Cortex of kidney (tissue), 1 donor: ENCODE measurements around the gene FAM53A.
"Not testable (repeated sequence)": the region's sequence is repeated elsewhere in the genome, so short reads cannot be mapped to it uniquely, and the experiment has no call there.

ENCODE experiments used
- DNase-seq: peaks from one replicate; lab custom pipeline; 2025; lab: John Stamatoyannopoulos, UW

The FAM53A gene

GRCh38 chr4:1622956-1623355 lies 61.2 kb downstream of the FAM53A start:
- DNase-seq: no peak

- no peak for DNase-seq
Measured at GRCh38 chr4:1622238-1622637, 61.9 kb downstream of the FAM53A start.

GRCh38 chr4:1621526-1621925 lies 62.6 kb downstream of the FAM53A start:
- DNase-seq: no peak

- no peak for DNase-seq
Measured at GRCh38 chr4:1619151-1619672, 64.9 kb downstream of the FAM53A start.

GRCh38 chr4:1618438-1618837 lies 65.7 kb downstream of the FAM53A start:
- DNase-seq: no peak

- no peak for DNase-seq
Measured at GRCh38 chr4:1616557-1616930, 67.6 kb downstream of the FAM53A start.

GRCh38 chr4:1615786-1616556 lies 68.1 kb downstream of the FAM53A start:
- DNase-seq: no peak

- no peak for DNase-seq
Measured at GRCh38 chr4:1614854-1615595, 69.1 kb downstream of the FAM53A start.

GRCh38 chr4:1614502-1614853 lies 69.6 kb downstream of the FAM53A start:
- DNase-seq: no peak

- DNase-seq: no peak
Measured at GRCh38 chr4:1614049-1614448, 70.1 kb downstream of the FAM53A start.

- DNase-seq: no peak
Measured at GRCh38 chr4:1613099-1613495, 71.0 kb downstream of the FAM53A start.

- DNase-seq: no peak
Measured at GRCh38 chr4:1612278-1613098, 71.6 kb downstream of the FAM53A start.

- no peak for DNase-seq
Measured at GRCh38 chr4:1611501-1611870, 72.6 kb downstream of the FAM53A start.

- no peak for DNase-seq
Measured at GRCh38 chr4:1610791-1611500, 73.2 kb downstream of the FAM53A start.

GRCh38 chr4:1609901-1610790 lies 74.0 kb downstream of the FAM53A start:
- DNase-seq: no peak

- DNase-seq: no peak
Measured at GRCh38 chr4:1608821-1609500, 75.2 kb downstream of the FAM53A start.

GRCh38 chr4:1608196-1608820 lies 75.8 kb downstream of the FAM53A start:
- DNase-seq: no peak

- not testable (repeated sequence) for DNase-seq
Measured at GRCh38 chr4:1607436-1608195, 76.5 kb downstream of the FAM53A start.

- DNase-seq: no peak
Measured at GRCh38 chr4:1604706-1605205, 79.4 kb downstream of the FAM53A start.
